Suprapubic skin (tissue), 4 donors: Measurements from ENCODE around the gene ZNF143. TPM values are rescaled to one million over a fixed set of nuclear protein-coding genes. Genes with fewer than 3 reads are reported as not detected.

Experiments used
- DNase-seq, 2 donors: peaks; one replicate each; pipeline ENCODE4 v3.0.0-alpha.2; 2019; ENCODE audit warnings: low spot score in 2 of 2
- H3K27ac ChIP-seq: fragments of 200-600 bp; sonication (generic); one replicate; pipeline ENCODE4 v1.5.1; 2019
- H3K27me3 ChIP-seq: fragments of 200-600 bp; sonication (generic); one replicate; pipeline ENCODE4 v1.5.1; 2019
- H3K36me3 ChIP-seq: fragments of 200-600 bp; sonication (generic); one replicate; pipeline ENCODE4 v1.5.1; 2019
- H3K4me1 ChIP-seq: fragments of 200-600 bp; sonication (generic); one replicate; pipeline ENCODE4 v1.5.1; 2019
- H3K4me3 ChIP-seq: fragments of 200-600 bp; sonication (generic); one replicate; pipeline ENCODE4 v1.5.1; 2019; ENCODE audit warnings: mild to moderate bottlenecking
- H3K9me3 ChIP-seq: fragments of 200-600 bp; sonication (generic); one replicate; pipeline ENCODE4 v1.5.1; 2019
- CTCF ChIP-seq, 2 donors: fragments of 200-600 bp in 1 of 2; fragments of 450-650 bp in 1 of 2; sonication (generic) in 1 of 2; IDR thresholded peaks; one replicate each; pipeline ENCODE4 v1.5.1; 2016 to 2019; ENCODE audit warnings: antibody characterized with exemption in 2 of 2, mild to moderate bottlenecking in 1 of 2, moderate library complexity in 1 of 2
- EP300 ChIP-seq: sonication (generic); formaldehyde crosslinking; IDR thresholded peaks from one replicate; pipeline ENCODE4 v1.6.1; 2017; ENCODE audit warnings: antibody characterized with exemption
- POLR2A ChIP-seq, 2 donors: fragments of 450-650 bp; IDR thresholded peaks; one replicate each; pipeline ENCODE4 v1.6.1; 2017; ENCODE audit warnings: antibody characterized with exemption in 2 of 2, mild to moderate bottlenecking in 2 of 2, moderate library complexity in 2 of 2
- POLR2AphosphoS5 ChIP-seq, 3 donors: sonication (generic); formaldehyde crosslinking; IDR thresholded peaks; one replicate each; pipeline ENCODE4 v1.6.1; 2017; ENCODE audit warnings: antibody characterized with exemption in 3 of 3
- WGBS: methylation state at CpG from one replicate; pipeline ENCODE4 v1.1.5; 2018; 5-methylcytosine and 5-hydroxymethylcytosine counted together
- total RNA-seq, 4 donors: library from RNA; depleted of rRNA; stranded (reverse); fragments of >200 nt; gene quantifications; one replicate each; pipeline ENCODE4 v1.1.0, GENCODE V29; 2016

ZNF143 gene
- total RNA-seq, 4 donors from 2014 or later: 16.1 to 25.9 (median 18.4) TPM

DNA sequence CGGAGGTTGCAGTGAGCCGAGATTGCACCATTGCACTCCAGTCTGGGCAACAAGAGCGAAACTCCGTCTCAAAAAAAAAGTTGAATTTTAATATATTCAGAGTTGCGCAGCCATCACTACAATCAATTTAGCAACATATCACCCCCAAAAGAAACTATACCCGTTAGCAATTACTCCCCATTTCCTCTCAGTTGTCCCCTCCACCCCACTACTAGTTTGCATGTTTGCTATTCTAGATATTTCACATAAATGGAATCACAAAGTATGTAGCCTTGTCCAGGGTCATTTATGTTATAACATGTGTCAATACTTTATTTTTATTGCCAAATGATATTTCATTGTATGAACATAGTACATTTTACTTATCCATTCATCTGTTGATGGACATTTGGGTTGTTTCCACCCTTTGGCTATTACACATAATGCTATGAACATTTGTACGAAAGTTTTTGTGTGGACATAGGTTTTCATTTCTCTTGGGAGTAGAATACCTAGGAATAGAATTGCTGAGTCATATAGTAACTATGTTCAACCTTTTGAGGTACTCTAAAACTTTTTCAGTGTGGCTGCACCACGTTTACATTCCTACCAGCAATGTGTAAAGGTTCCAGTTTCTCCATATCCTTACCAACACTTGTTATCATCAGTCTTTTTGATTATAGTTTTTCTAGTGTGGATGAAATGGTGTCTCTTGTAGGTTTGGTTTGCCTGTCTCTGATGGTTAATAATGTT is 2.2 kb downstream of the ZNF143 start:
- no peak overlapping the region for H3K27ac ChIP-seq
- DNase-seq: no peak
- peaks cover 27% of the 10 kb centered on the region for H3K4me1 ChIP-seq
- 90% methylated on average over 8 of the region's 8 CpGs for WGBS
- TF ChIP-seq POLR2AphosphoS5 (IDR thresholded peaks at IDR 0.05): no peak
- TF ChIP-seq EP300: no peak
- TF ChIP-seq CTCF (IDR thresholded peaks at IDR 0.05): no peak
- TF ChIP-seq POLR2A (IDR thresholded peaks at IDR 0.05): no peak
- H3K9me3 ChIP-seq: no peaks in the 10 kb centered on the region
- H3K36me3 ChIP-seq: no peaks in the 10 kb centered on the region
- no peak overlapping the region for H3K4me3 ChIP-seq
- no peaks in the 10 kb centered on the region for H3K27me3 ChIP-seq

DNA sequence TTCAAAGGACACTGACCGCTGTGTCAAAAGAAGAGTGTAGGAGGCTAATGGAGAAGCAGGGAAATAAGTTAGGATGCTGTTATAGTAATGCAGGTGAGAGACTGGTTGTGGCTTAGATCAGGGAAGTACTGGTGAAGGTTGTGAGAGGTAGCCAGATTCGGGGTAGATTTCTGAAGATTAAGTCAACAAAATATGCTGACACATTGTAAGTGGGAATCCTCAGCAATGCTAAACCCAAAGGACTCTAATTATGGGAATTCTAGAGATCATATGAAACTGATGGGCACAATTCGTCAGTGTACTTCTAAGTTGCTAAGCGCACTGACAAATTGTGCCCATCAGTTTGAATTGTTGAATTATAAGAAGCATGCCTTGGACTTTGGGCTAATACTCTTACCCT is 10.0 kb downstream of the ZNF143 start:
- no peak for TF ChIP-seq EP300
- no peak for TF ChIP-seq CTCF (IDR thresholded peaks at IDR 0.05)
- no peak for TF ChIP-seq POLR2AphosphoS5 (IDR thresholded peaks at IDR 0.05)
- no peak for TF ChIP-seq POLR2A (IDR thresholded peaks at IDR 0.05)
- 94% methylated on average over 4 of the region's 4 CpGs for WGBS
- no peak for DNase-seq
- Histone ChIP-seq H3K9me3 (no peaks in the 10 kb centered on the region), H3K4me3 (no peak overlapping the region), H3K27ac (no peak overlapping the region), H3K36me3 (peaks cover 40% of the 10 kb centered on the region), H3K4me1 (no peaks in the 10 kb centered on the region), H3K27me3 (no peaks in the 10 kb centered on the region)

GRCh38 chr11:9473408-9473807 is 12.6 kb downstream of the ZNF143 start:
- DNase-seq: no peak
- H3K9me3 ChIP-seq: no peaks in the 10 kb centered on the region
- TF ChIP-seq POLR2A (IDR thresholded peaks at IDR 0.05) (no peak), EP300 (no peak), CTCF (IDR thresholded peaks at IDR 0.05) (no peak), POLR2AphosphoS5 (IDR thresholded peaks at IDR 0.05) (no peak)
- H3K4me1 ChIP-seq: no peaks in the 10 kb centered on the region
- no peak overlapping the region for H3K4me3 ChIP-seq
- no peaks in the 10 kb centered on the region for H3K27me3 ChIP-seq
- H3K27ac ChIP-seq: no peak overlapping the region
- H3K36me3 ChIP-seq: peaks cover 49% of the 10 kb centered on the region

- H3K27me3 ChIP-seq: no peaks in the 10 kb centered on the region
- TF ChIP-seq EP300 (no peak), POLR2A (IDR thresholded peaks at IDR 0.05) (no peak), POLR2AphosphoS5 (IDR thresholded peaks at IDR 0.05) (no peak), CTCF (IDR thresholded peaks at IDR 0.05) (no peak)
- WGBS: 83% methylated on average over 2 of the region's 2 CpGs
- H3K9me3 ChIP-seq: no peaks in the 10 kb centered on the region
- peaks cover 68% of the 10 kb centered on the region for H3K36me3 ChIP-seq
- no peak overlapping the region for H3K4me3 ChIP-seq
- no peak overlapping the region for H3K27ac ChIP-seq
- H3K4me1 ChIP-seq: no peaks in the 10 kb centered on the region
- no peak for DNase-seq
These were observed 19.1 kb downstream of the ZNF143 start for GRCh38 chr11:9479899-9480298.

- WGBS: 80% methylated on average over 3 of the region's 3 CpGs
- TF ChIP-seq POLR2AphosphoS5 (IDR thresholded peaks at IDR 0.05) (no peak), EP300 (no peak), CTCF (IDR thresholded peaks at IDR 0.05) (no peak), POLR2A (IDR thresholded peaks at IDR 0.05) (no peak)
- H3K27ac ChIP-seq: no peak overlapping the region
- H3K4me1 ChIP-seq: no peaks in the 10 kb centered on the region
- H3K9me3 ChIP-seq: no peaks in the 10 kb centered on the region
- no peak overlapping the region for H3K4me3 ChIP-seq
- no peaks in the 10 kb centered on the region for H3K27me3 ChIP-seq
- peaks cover 65% of the 10 kb centered on the region for H3K36me3 ChIP-seq
- DNase-seq: no peak
These were observed 28.4 kb downstream of the ZNF143 start for GRCh38 chr11:9489080-9489765.
